Keratinocyte (primary cell): ENCODE measurements around the gene GALNT13. TPM values are rescaled to one million over a fixed set of nuclear protein-coding genes. Genes with fewer than 3 reads are reported as not detected.

Experiments
- DNase-seq: peaks from one replicate; pipeline ENCODE4 v3.0.0-alpha.2; 2011; ENCODE audit warnings: low read depth, missing footprints, low spot score
- FAIRE-seq: peaks from 2 replicates; lab custom pipeline; 2011; peaks lifted over from hg19 to GRCh38; lab: Jason Lieb, UNC
- H2AFZ ChIP-seq: 2 replicates; pipeline ENCODE4 v1.6.0; 2012; ENCODE audit warnings: low read length, control low read depth, inconsistent platforms; ENCODE audit not compliant: control insufficient read depth
- H3K27ac ChIP-seq: 2 replicates; pipeline ENCODE4 v1.5.1; 2011; ENCODE audit warnings: low read length; ENCODE audit not compliant: control insufficient read depth, insufficient read depth
- H3K27me3 ChIP-seq: 3 replicates; pipeline ENCODE4 v1.6.0; 2011; ENCODE audit warnings: low read length; ENCODE audit not compliant: control insufficient read depth, insufficient read depth; ENCODE audit errors: extremely low read depth
- H3K36me3 ChIP-seq, 2 experiments: 2 replicates in 1 of 2; 3 replicates in 1 of 2; pipeline ENCODE4 v1.5.1; 2011; ENCODE audit warnings: low read length in 2 of 2, mild to moderate bottlenecking in 1 of 2; ENCODE audit not compliant: control insufficient read depth in 2 of 2, insufficient read depth in 2 of 2; ENCODE audit errors: extremely low read depth in 1 of 2
- H3K4me1 ChIP-seq: 3 replicates; pipeline ENCODE4 v1.5.1; 2011; ENCODE audit warnings: low read length; ENCODE audit not compliant: control insufficient read depth, insufficient read depth; ENCODE audit errors: extremely low read depth
- H3K4me2 ChIP-seq: 3 replicates; pipeline ENCODE4 v1.6.0; 2011; ENCODE audit warnings: low read depth, low read length; ENCODE audit not compliant: control insufficient read depth, insufficient read depth; ENCODE audit errors: extremely low read depth
- H3K4me3 ChIP-seq, 3 experiments: fragments of 200-600 bp in 1 of 3; sonication (generic) in 1 of 3; 2 replicates in 2 of 3; 3 replicates in 1 of 3; pipeline ENCODE4 v1.5.1; 2011 to 2016; ENCODE audit warnings: low read length in 3 of 3, mild to moderate bottlenecking in 3 of 3, control low read depth in 2 of 3, inconsistent platforms in 1 of 3, low read depth in 1 of 3, mixed read lengths in 1 of 3, mixed run types in 1 of 3, moderate library complexity in 1 of 3; ENCODE audit not compliant: control insufficient read depth in 2 of 3, insufficient read depth in 2 of 3; ENCODE audit errors: extremely low read depth in 1 of 3
- H3K79me2 ChIP-seq: 2 replicates; pipeline ENCODE4 v1.6.0; 2012; ENCODE audit warnings: low read length; ENCODE audit not compliant: control insufficient read depth, insufficient read depth
- H3K9ac ChIP-seq: 3 replicates; pipeline ENCODE4 v1.6.0; 2011; ENCODE audit warnings: low read length; ENCODE audit not compliant: control insufficient read depth, insufficient read depth; ENCODE audit errors: extremely low read depth
- H3K9me1 ChIP-seq: 3 replicates; pipeline ENCODE4 v1.6.0; 2011; ENCODE audit warnings: low read length; ENCODE audit not compliant: control insufficient read depth, insufficient read depth; ENCODE audit errors: extremely low read depth
- H3K9me3 ChIP-seq: 2 replicates; pipeline ENCODE4 v1.5.1; 2012; ENCODE audit warnings: low read depth, low read length; ENCODE audit not compliant: control insufficient read depth
- H4K20me1 ChIP-seq: 3 replicates; pipeline ENCODE4 v1.6.0; 2011; ENCODE audit warnings: low read length; ENCODE audit not compliant: control insufficient read depth, insufficient read depth; ENCODE audit errors: extremely low read depth
- CTCF ChIP-seq, 3 experiments: IDR thresholded peaks in 1 of 3; conservative IDR thresholded peaks in 1 of 3; optimal IDR thresholded peaks in 1 of 3; 2 replicates in 2 of 3; 3 replicates in 1 of 3; pipeline versions ENCODE3 to v1.5.1; 2011; ENCODE audit warnings: low read length in 3 of 3, mild to moderate bottlenecking in 3 of 3, moderate library complexity in 2 of 3, control low read depth in 1 of 3, inconsistent platforms in 1 of 3; ENCODE audit not compliant: insufficient read depth in 2 of 3; ENCODE audit errors: extremely low read depth in 1 of 3
- EZH2 ChIP-seq: IDR thresholded peaks from one replicate; pipeline ENCODE4 v1.6.1; 2012; ENCODE audit warnings: inconsistent platforms, mild to moderate bottlenecking, low read length, moderate library complexity
- dilution Hi-C: fragments of 300-500 bp; cut with MboI; formaldehyde crosslinking; loops from one replicate; pipeline ENCODE4 v1.7.0; 2020; ENCODE audit warnings: low sequenced_read_pairs; ENCODE audit not compliant: extremely low pct_ligation_motif_present
- polyA plus RNA-seq, 5 experiments: library from polyadenylated mRNA; depleted of rRNA in 3 of 5; stranded (reverse) in 3 of 5; stranded (forward) in 1 of 5; unstranded in 1 of 5; fragments of >200 nt; gene quantifications; 1 replicate in 1 of 5; 2 replicates in 3 of 5; 3 replicates in 1 of 5; pipeline versions ENCODE4 v1.2.1 to v1.2.3, GENCODE V29; 2011 to 2012; ENCODE audit warnings: missing spikeins in 2 of 5, low read depth in 1 of 5, low replicate concordance in 1 of 5

The GALNT13 gene
- polyA plus RNA-seq, 1 donor (not counting 4 experiments of a cell fraction or from before 2014, with no cell fraction given): not detected

DNA sequence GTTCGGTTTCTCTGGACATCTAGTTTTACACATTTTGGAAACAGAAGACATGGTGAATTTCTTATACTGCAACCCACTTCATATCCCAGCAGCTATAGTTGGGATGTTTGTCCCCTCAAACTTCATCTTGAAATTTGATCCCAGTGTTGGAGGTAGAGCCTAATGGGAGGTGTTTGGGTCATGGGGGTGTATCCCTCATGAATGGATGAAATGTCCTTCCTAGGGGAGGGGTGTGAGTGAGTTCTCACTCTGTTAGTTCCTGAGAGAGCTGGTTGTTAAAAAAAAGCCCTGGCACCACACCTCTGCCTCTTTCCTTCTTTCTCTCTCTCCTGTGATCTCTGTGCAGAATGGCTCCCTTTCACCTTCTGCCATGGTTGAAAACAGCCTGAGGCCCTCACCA lies 457.8 kb downstream of the GALNT13 start:
- no peak overlapping the region for H3K9ac ChIP-seq
- no peaks in the 10 kb centered on the region for H3K4me1 ChIP-seq
- DNase-seq: no peak
- no peak for FAIRE-seq
- H3K36me3 ChIP-seq: no peaks in the 10 kb centered on the region
- no peaks in the 10 kb centered on the region for H3K79me2 ChIP-seq
- H3K9me1 ChIP-seq: no peaks in the 10 kb centered on the region
- TF ChIP-seq EZH2: no peak
- no peak for TF ChIP-seq CTCF (optimal IDR thresholded peaks at IDR 0.05 in 1 of 3, IDR thresholded peaks at IDR 0.05 in 1 of 3, conservative IDR thresholded peaks at IDR 0.05 in 1 of 3; ENCODE audit: extremely low read depth in 1 of 3, insufficient read depth in 2 of 3, low read length in 3 of 3)
- H3K27ac ChIP-seq: no peak overlapping the region
- H3K4me2 ChIP-seq: no peak overlapping the region
- no peak overlapping the region for H2AFZ ChIP-seq
- H3K27me3 ChIP-seq: no peaks in the 10 kb centered on the region
- no peak overlapping the region for H3K4me3 ChIP-seq
- no peaks in the 10 kb centered on the region for H4K20me1 ChIP-seq
- H3K9me3 ChIP-seq: peaks cover 1% of the 10 kb centered on the region
- dilution Hi-C loops: no loop called here

- no peak for TF ChIP-seq CTCF (optimal IDR thresholded peaks at IDR 0.05 in 1 of 3, IDR thresholded peaks at IDR 0.05 in 1 of 3, conservative IDR thresholded peaks at IDR 0.05 in 1 of 3; ENCODE audit: extremely low read depth in 1 of 3, insufficient read depth in 2 of 3, low read length in 3 of 3)
- TF ChIP-seq EZH2: no peak
- H3K9me3 ChIP-seq: no peaks in the 10 kb centered on the region
- no peak for DNase-seq
Observed at GRCh38 chr2:154331784-154332183, 460.1 kb downstream of the GALNT13 start.

More at GRCh38 chr2:154331784-154332183, 460.1 kb downstream of the GALNT13 start:
- no peaks in the 10 kb centered on the region for H4K20me1 ChIP-seq
- dilution Hi-C loops: no loop called here
- no peak overlapping the region for H2AFZ ChIP-seq
- no peak overlapping the region for H3K9ac ChIP-seq
- H3K4me1 ChIP-seq: no peaks in the 10 kb centered on the region
- no peaks in the 10 kb centered on the region for H3K79me2 ChIP-seq
- FAIRE-seq: no peak
- no peaks in the 10 kb centered on the region for H3K36me3 ChIP-seq
- no peak overlapping the region for H3K4me3 ChIP-seq
- no peak overlapping the region for H3K27ac ChIP-seq
- H3K4me2 ChIP-seq: no peak overlapping the region
- no peaks in the 10 kb centered on the region for H3K9me1 ChIP-seq
- no peaks in the 10 kb centered on the region for H3K27me3 ChIP-seq
